Measurements from ENCODE around the gene APP.

APP gene

GRCh38 chr21:25994758-25995163 lies 175.8 kb downstream of the APP start:
- TF ChIP-seq CTCF (conservative IDR thresholded peaks at IDR 0.05; ENCODE audit: low read depth): no peak
- ChIA-PET POLR2A (ENCODE audit: low non-redundant PET) (no interaction called here), CTCF (no interaction called here)
- no peak for DNase-seq (ENCODE audit: low spot score)
- no peak overlapping the region for H3K27ac ChIP-seq

GRCh38 chr21:25988738-25989137 lies 181.8 kb downstream of the APP start:
- no peak for TF ChIP-seq CTCF (conservative IDR thresholded peaks at IDR 0.05; ENCODE audit: low read depth)
- ChIA-PET POLR2A (ENCODE audit: low non-redundant PET) (no interaction called here), CTCF (no interaction called here)
- no peak overlapping the region for H3K27ac ChIP-seq
- DNase-seq (ENCODE audit: low spot score): no peak

GRCh38 chr21:25987531-25987930 lies 183.0 kb downstream of the APP start:
- no peak for DNase-seq (ENCODE audit: low spot score)
- ChIA-PET CTCF (no interaction called here), POLR2A (ENCODE audit: low non-redundant PET) (no interaction called here)
- H3K27ac ChIP-seq: no peak overlapping the region
- TF ChIP-seq CTCF (conservative IDR thresholded peaks at IDR 0.05; ENCODE audit: low read depth): no peak

GRCh38 chr21:25986928-25987327 lies 183.6 kb downstream of the APP start:
- POLR2A ChIA-PET (ENCODE audit: low non-redundant PET): no interaction called here
- no peak for TF ChIP-seq CTCF (conservative IDR thresholded peaks at IDR 0.05; ENCODE audit: low read depth)
- no peak for DNase-seq (ENCODE audit: low spot score)
- no peak overlapping the region for H3K27ac ChIP-seq
- CTCF ChIA-PET: no interaction called here

GRCh38 chr21:25985990-25986389 lies 184.6 kb downstream of the APP start:
- DNase-seq (ENCODE audit: low spot score): no peak
- POLR2A ChIA-PET (ENCODE audit: low non-redundant PET): no interaction called here
- H3K27ac ChIP-seq: no peak overlapping the region
- TF ChIP-seq CTCF (conservative IDR thresholded peaks at IDR 0.05; ENCODE audit: low read depth): no peak
- CTCF ChIA-PET: no interaction called here

- no peak for DNase-seq (ENCODE audit: low spot score)
- POLR2A ChIA-PET (ENCODE audit: low non-redundant PET): no interaction called here
- no peak overlapping the region for H3K27ac ChIP-seq
- CTCF ChIA-PET: no interaction called here
- no peak for TF ChIP-seq CTCF (conservative IDR thresholded peaks at IDR 0.05; ENCODE audit: low read depth)
Measured at GRCh38 chr21:25984538-25984937, 186.0 kb downstream of the APP start.

- CTCF ChIA-PET: no interaction called here
- POLR2A ChIA-PET (ENCODE audit: low non-redundant PET): no interaction called here
- no peak for TF ChIP-seq CTCF (conservative IDR thresholded peaks at IDR 0.05; ENCODE audit: low read depth)
- no peak for DNase-seq (ENCODE audit: low spot score)
- H3K27ac ChIP-seq: no peak overlapping the region
Measured at GRCh38 chr21:25983745-25984144, 186.8 kb downstream of the APP start.
